A549 (cell line): ENCODE results near the gene UBAC2.

Experiments
- CHD2 ChIP-seq: fragments of 150-350 bp; IDR thresholded peaks from 2 replicates; pipeline ENCODE4 v1.6.1; 2014; ENCODE audit warnings: low read length; ENCODE audit not compliant: partially characterized antibody
- CTCF ChIP-seq: fragments of >200 bp; sonication (Bioruptor Twin); formaldehyde crosslinking; IDR thresholded peaks from 3 replicates; pipeline ENCODE4 v1.5.1; 2016
- E2F6 ChIP-seq: IDR thresholded peaks from 2 replicates; pipeline ENCODE4 v1.6.1; 2012; ENCODE audit warnings: low read depth, borderline replicate concordance
- ESRRA ChIP-seq: fragments of 150-350 bp; IDR thresholded peaks from 2 replicates; pipeline ENCODE4 v1.6.1; 2014; ENCODE audit warnings: mild to moderate bottlenecking, low read length, borderline replicate concordance
- FOSB ChIP-seq: fragments of 250-450 bp; sonication (Bioruptor Pico); IDR thresholded peaks from 2 replicates; pipeline ENCODE4 v1.5.0; 2020; ENCODE audit warnings: mild to moderate bottlenecking, moderate library complexity
- FOSL2 ChIP-seq, 2 experiments: fragments of 450-650 bp in 1 of 2; fragments of >200 bp in 1 of 2; sonication (Bioruptor Twin) in 1 of 2; formaldehyde crosslinking; IDR thresholded peaks; 2 replicates each; pipeline versions ENCODE4 v1.5.0 to v1.6.1; 2016 to 2020; ENCODE audit warnings: mild to moderate bottlenecking in 1 of 2, moderate library complexity in 1 of 2
- HOXA7 ChIP-seq: fragments of 250-450 bp; sonication (Bioruptor Pico); IDR thresholded peaks from 2 replicates; pipeline ENCODE4 v1.5.0; 2020; ENCODE audit warnings: mild to moderate bottlenecking, moderate library complexity
- JUNB ChIP-seq: fragments of >200 bp; sonication (Bioruptor Twin); formaldehyde crosslinking; IDR thresholded peaks from 2 replicates; pipeline ENCODE4 v1.6.1; 2016
- MAZ ChIP-seq: fragments of 150-350 bp; IDR thresholded peaks from 2 replicates; pipeline ENCODE4 v1.6.1; 2014; ENCODE audit warnings: antibody characterized with exemption, low read depth, low read length, borderline replicate concordance
- MYC ChIP-seq: IDR thresholded peaks from 2 replicates; pipeline ENCODE4 v1.6.1; 2012; ENCODE audit warnings: mild to moderate bottlenecking, inconsistent platforms, low read length, improper control_type of control experiment, borderline replicate concordance
- PBX3 ChIP-seq: IDR thresholded peaks from 2 replicates; pipeline ENCODE4 v1.6.1; 2012
- POLR2A ChIP-seq: IDR thresholded peaks from 2 replicates; pipeline ENCODE4 v1.6.1; 2012; ENCODE audit warnings: mild to moderate bottlenecking, low read length
- RCOR1 ChIP-seq: fragments of 150-350 bp; IDR thresholded peaks from 2 replicates; pipeline ENCODE4 v1.6.1; 2014; ENCODE audit warnings: antibody characterized with exemption, low read length, low read depth

- TF ChIP-seq POLR2A (no peak), CHD2 (no peak), PBX3 (no peak), CTCF (no peak), MYC (no peak), HOXA7 (CRISPR knock-in tag) (no peak), RCOR1 (no peak), FOSL2 (IDR thresholded peaks at IDR 0.05) (no peak), FOSL2 (CRISPR knock-in tag; IDR thresholded peaks at IDR 0.05) (no peak), JUNB (no peak), FOSB (no peak), MAZ (no peak), ESRRA (no peak), E2F6 (no peak)
Measured at GRCh38 chr13:99435998-99436397, 235.3 kb downstream of the UBAC2 start.
